CD1c-positive myeloid dendritic cell (primary cell): ENCODE results near the gene ARMH1.

ENCODE experiments used
- DNase-seq: peaks from one replicate; pipeline ENCODE4 v3.0.0-alpha.2; 2016; ENCODE audit errors: extremely low spot score

ARMH1 gene

DNA sequence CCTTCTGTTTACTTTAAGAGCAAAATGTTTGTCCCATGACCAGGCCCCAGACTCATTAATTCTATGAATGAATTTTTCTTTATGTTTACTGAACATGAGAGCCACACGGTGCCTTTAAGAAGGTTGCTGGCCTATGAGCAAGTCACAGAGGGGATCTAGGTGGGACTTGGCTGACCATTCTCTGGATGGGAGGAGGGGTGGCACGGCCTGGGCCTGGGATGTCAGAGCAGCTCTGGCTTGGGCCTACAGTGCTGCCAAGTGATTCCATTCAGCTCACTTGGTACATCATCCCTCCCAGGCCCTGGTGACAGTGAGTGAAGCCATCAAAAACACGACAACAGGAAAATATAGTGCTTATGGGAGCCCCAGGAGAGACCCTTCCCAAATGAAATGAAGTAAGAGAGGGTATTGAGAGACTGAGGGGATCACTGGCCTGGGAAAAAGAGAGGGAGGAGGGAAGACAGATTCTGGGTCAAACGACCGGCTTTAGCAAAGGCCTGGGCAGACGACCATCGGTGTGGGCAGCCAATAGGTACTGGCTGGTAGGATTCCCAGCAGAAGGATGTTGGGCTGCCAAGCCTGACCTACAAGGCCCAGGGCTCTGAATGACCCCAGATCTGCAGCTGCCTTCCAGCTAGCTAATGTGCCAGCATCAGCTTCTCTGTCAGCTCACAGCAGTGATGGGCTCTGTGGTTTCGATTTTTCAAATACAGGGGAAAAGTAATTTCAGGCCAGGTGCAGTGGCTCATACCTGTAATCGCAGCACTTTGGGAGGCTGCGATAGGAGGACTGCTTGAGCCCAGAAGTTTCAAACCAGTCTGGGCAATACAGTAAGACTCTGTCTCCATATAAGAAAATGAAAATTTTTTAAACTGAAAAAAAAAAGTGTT lies 3.5 kb upstream of the ARMH1 start:
- no peak for DNase-seq

- DNase-seq: peak; percentile 94
These were observed 2.1 kb upstream of the ARMH1 start for GRCh38 chr1:44672254-44672955.

DNA sequence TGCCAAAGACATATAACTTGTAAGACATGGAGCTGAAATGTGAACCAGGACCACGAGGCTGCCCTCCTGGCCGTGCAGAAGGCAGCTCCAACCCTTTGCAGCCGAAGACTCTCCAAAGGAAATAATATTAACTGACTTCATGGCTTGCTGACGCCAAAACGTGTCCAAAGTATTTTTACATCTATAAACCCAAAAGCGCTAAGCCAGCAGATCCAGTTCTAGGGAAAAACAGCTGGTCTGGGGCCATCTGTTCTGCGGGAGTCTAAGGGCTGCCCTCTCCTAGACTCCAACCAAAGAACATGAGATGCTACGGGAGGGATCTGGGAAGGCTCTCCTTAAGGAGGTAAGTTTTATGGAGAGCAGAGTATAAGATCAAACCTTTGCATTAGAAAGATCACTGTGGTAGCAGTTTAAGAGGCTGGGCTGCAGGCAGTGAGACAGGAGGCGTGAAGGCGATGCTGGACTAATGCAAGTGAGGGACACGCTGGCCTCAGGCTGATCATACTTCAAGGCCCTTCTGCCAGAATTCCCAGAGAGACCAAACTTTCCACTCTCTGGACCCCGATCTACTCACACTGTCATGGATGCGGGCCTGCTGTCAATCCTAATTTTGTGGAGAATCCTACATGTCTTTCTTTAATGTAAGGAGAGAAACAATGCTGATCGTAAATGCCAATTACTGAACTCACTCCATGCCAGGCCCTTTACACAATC lies 1.4 kb upstream of the ARMH1 start:
- DNase-seq: no peak

DNA sequence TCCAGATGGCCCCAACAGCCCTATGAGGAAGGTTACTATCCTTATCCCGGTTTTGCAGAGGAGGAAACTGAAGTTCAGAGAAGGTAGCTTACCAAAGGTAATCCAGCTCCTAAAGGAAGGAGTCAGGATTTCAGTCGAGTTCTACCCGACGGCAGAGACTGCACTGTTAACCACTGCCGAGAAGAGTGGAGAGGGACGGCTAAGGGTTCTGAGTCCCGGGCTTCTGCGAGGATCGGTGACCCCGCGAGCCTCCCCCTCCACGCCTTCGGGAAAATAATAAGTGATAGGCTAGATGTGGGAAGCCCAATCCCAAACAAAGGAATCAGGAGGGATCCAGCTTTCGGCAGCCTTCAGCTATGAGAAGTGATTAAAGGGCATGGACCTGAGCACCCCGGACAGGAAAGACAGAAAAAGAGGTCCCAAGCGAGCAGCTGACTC lies 820 bp upstream of the ARMH1 start:
- DNase-seq: no peak

- DNase-seq: no peak
These were observed 672 bp downstream of the ARMH1 start for GRCh38 chr1:44675186-44675585.

GRCh38 chr1:44676484-44677200 lies 2.1 kb downstream of the ARMH1 start:
- DNase-seq: peak; percentile 91

DNA sequence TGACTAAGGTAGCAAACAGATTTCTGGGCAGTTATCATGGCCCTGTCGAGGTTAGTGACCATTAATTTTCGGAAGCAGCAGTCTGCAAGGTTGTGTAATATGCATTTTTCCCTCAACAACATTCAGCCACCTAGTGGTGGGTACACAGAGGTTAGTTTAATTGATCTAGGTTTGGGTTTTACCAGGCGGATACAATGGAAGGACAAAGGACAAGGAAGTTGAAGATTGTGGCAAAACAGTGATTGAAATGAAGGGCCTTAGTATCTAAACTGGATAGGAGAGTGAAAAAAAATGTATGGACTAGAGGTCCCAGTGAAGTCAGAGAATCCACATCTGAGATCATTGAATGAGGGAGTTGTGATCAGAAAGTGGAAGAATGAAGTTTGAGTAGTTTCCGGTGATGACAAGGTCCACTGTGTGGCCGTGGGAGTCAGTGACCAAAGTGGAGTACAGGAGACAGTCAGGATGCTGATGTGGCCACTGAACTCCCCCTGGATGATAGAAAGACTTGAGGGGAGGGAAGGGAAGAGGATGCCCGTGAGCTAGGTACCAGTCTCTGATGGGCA lies 2.8 kb downstream of the ARMH1 start:
- peak; percentile 75 for DNase-seq

GRCh38 chr1:44678120-44678519 lies 3.6 kb downstream of the ARMH1 start:
- DNase-seq: no peak

DNA sequence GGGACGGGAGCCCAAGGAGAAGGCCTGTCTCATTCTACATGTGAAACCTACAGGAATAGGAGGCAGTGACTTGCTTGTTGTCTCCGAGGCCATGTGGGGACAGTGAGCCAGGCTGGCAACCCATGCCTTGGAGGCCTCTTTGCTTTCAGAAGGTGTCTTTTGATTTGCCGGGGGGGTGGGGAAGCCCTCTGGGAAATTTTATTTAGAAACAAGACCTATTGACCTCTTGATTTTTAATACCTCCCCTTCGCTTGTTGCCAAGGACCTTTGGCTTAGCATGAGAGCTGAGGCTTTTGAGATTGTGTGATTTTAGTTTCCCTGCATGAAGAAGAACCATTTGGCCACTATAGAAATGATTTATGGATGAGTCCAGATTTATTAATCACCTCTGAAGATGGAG lies 4.1 kb downstream of the ARMH1 start:
- DNase-seq: peak; percentile 27

DNA sequence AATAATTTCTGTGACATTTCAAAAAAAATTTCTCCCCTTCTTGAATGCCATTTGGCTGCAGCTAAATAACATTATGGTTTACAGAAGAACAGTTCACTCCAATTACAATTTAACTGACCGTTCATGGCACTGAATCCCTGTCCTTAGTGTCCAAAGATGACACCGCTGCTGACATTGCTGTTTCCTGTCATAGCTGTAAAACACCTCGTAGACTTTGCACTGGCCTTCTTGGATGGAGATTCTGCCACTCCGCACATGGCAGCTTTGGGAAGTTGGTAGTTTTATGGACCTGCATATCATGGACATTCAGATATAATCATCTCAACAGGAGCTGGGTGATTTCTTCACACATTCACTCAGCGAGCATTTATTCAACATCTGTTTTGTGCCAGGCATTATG lies 5.0 kb downstream of the ARMH1 start:
- DNase-seq: no peak

DNA sequence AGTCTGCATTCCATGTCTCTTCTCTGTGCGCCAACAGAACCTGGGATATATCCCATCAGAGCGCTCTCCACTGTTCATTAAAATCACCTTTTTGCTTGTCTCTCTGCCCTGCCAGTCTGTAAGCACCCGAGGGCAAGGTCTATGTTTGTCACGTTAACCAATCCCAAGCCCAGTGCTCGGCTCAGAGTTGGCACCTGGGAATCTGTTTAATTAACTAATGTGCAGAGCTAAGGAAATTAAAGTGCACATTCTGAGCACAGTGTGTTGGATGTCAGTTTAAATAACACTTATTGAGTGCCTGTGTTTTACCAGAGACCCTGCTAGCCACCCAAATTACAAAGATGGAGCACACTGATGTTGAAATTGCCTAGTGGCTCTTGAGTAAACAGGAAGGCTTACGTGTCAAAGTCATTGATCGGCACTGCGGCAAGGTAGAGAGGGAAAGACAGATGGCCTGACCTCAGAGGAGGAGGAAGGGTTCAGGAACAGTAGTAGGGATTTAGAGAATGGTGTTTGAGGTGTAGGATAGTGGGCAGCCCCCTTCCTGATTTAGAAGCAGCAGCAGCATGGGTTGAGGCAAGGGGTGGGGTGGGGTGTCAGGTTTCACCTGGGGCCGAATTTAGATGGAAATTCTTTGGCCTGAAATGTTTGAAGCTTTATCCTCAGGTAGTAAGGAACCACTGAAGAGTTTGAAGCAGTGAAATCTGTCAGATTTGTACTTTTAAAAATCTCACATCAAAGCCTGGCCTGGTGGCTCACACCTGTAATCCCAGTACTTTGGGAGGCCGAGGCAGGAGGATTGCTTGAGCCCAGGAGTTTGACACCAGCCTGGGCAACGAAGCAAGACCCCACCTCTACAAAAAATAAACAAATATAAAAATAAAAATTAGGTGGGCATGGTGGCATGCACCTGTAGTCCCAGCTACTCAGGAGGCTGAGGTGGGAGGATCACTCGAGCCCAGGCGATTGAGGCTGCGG lies 7.7 kb downstream of the ARMH1 start:
- DNase-seq: no peak

DNA sequence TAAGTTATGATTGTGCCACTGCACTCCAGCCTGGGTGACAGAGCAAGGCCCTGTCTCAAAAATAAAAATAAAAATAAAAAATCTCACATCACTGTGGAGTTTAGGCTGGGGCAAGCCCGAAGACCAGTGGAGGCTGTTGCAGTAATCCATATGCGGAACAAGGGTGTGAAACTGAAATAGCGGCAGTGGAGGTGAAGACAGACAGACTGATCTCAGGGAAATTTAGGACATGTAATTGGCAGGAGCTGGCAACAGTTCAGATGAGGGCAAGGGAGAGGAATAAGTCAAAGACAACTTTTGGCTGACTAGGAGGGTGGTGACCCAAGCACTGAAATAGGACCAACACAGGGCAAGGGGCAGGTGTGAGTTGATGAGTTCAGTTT lies 8.4 kb downstream of the ARMH1 start:
- DNase-seq: no peak

GRCh38 chr1:44684525-44684924 lies 10.0 kb downstream of the ARMH1 start:
- DNase-seq: no peak

GRCh38 chr1:44685218-44685617 lies 10.7 kb downstream of the ARMH1 start:
- DNase-seq: no peak

DNA sequence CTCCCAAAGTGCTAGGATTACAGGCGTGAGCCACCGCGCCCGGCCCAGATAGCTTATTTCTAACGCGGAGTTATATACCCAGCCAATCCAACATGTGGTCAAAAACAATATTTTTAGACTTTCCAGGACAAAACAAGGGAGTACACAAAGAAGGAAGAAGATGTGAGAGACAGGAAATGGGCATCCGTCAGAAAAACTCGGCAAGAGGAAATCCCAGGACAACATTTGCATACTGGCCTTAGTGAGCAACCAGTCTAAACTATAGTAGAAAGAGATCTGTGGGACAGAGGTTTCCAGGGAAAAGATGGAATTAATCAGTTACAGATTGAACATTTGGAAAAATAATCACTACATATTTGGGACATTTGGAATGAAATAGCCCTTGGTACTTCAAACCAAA lies 11.4 kb downstream of the ARMH1 start:
- no peak for DNase-seq

- DNase-seq: no peak
These were observed 14.4 kb downstream of the ARMH1 start for GRCh38 chr1:44688760-44689446.

GRCh38 chr1:44689447-44689765 lies 14.9 kb downstream of the ARMH1 start:
- DNase-seq: no peak

DNA sequence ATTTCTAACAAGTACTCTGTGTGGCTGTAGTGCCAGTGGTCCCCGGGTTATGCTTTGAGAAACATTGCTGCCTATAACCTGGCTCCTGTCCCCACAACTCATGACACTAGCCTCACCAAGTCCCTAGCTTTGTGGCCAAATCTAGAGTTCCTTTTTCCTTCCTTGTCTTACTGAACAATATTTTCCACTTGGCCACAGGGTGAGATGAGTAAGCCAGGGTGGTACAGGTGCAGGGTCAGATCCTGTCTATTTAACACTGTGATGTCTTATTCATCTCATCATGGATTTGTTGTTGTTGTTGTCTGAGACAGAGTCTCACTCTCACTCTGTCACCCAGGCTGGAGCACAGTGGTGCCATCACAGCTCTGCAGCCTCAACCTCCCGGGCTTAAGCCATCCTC lies 18.6 kb downstream of the ARMH1 start:
- no peak for DNase-seq

GRCh38 chr1:44693900-44694299 lies 19.4 kb downstream of the ARMH1 start:
- DNase-seq: no peak
